ENCODE data around the gene PRDM5. TPM values are rescaled to one million over a fixed set of nuclear protein-coding genes. Genes with fewer than 3 reads are reported as not detected.

PRDM5 gene
- total RNA-seq, 1 donor from 2014 or later: 6.5 TPM

GRCh38 chr4:120873554-120873953, 49.0 kb downstream of the PRDM5 start:
- H2AFZ ChIP-seq (ENCODE audit: low read depth, low read length): no peak overlapping the region
- Mint-ChIP-seq H3K27me3 (ENCODE audit: low read depth, unreplicated experiment) (no peaks in the 10 kb centered on the region), H3K27ac (ENCODE audit: unreplicated experiment) (no peak overlapping the region), H3K4me1 (ENCODE audit: low read depth, unreplicated experiment) (no peaks in the 10 kb centered on the region), H3K36me3 (ENCODE audit: low read depth, unreplicated experiment) (peaks cover under 1% of the 10 kb centered on the region), H3K9me3 (ENCODE audit: unreplicated experiment) (no peaks in the 10 kb centered on the region), H3K4me3 (ENCODE audit: unreplicated experiment) (no peak overlapping the region)
- H3K27ac ChIP-seq (ENCODE audit: low read depth, low read length): no peak overlapping the region
- H3K36me3 ChIP-seq (ENCODE audit: insufficient read depth, low read length): no peaks in the 10 kb centered on the region
- no peaks in the 10 kb centered on the region for H3K27me3 ChIP-seq (ENCODE audit: insufficient read depth, low read length)
- no peaks in the 10 kb centered on the region for H3K4me1 ChIP-seq (ENCODE audit: insufficient read depth, low read length)
- H3K4me2 ChIP-seq (ENCODE audit: low read length): no peak overlapping the region
- H3K9me3 ChIP-seq (ENCODE audit: insufficient read depth, low read depth, low read length): no peaks in the 10 kb centered on the region
- no peak overlapping the region for H3K4me3 ChIP-seq (ENCODE audit: insufficient read depth, low read depth, low read length)
- H3K9ac ChIP-seq (ENCODE audit: low read length): no peak overlapping the region
- TF ChIP-seq CTCF (IDR thresholded peaks at IDR 0.05; ENCODE audit: insufficient read depth, low read depth, low read length) (peak; percentile 26), EZH2 (IDR thresholded peaks at IDR 0.05; ENCODE audit: insufficient read depth, low read length) (no peak)
- H4K20me1 ChIP-seq (ENCODE audit: insufficient read depth, low read length): no peaks in the 10 kb centered on the region
- FAIRE-seq: no peak
- no peak for DNase-seq (ENCODE audit: low read depth)
- no peaks in the 10 kb centered on the region for H3K79me2 ChIP-seq (ENCODE audit: insufficient read depth, low read length)

- no peak for FAIRE-seq
- H3K4me2 ChIP-seq (ENCODE audit: low read length): no peak overlapping the region
- no peaks in the 10 kb centered on the region for H3K4me1 Mint-ChIP-seq (ENCODE audit: low read depth, unreplicated experiment)
These were observed 51.4 kb downstream of the PRDM5 start for GRCh38 chr4:120871173-120871572.

More at GRCh38 chr4:120871173-120871572, 51.4 kb downstream of the PRDM5 start:
- no peaks in the 10 kb centered on the region for H3K4me1 ChIP-seq (ENCODE audit: insufficient read depth, low read length)
- no peaks in the 10 kb centered on the region for H3K27me3 Mint-ChIP-seq (ENCODE audit: low read depth, unreplicated experiment)
- H3K27me3 ChIP-seq (ENCODE audit: insufficient read depth, low read length): no peaks in the 10 kb centered on the region
- no peaks in the 10 kb centered on the region for H3K79me2 ChIP-seq (ENCODE audit: insufficient read depth, low read length)
- no peaks in the 10 kb centered on the region for H4K20me1 ChIP-seq (ENCODE audit: insufficient read depth, low read length)
- H3K4me3 Mint-ChIP-seq (ENCODE audit: unreplicated experiment): no peak overlapping the region
- no peak overlapping the region for H3K4me3 ChIP-seq (ENCODE audit: insufficient read depth, low read depth, low read length)
- no peaks in the 10 kb centered on the region for H3K36me3 ChIP-seq (ENCODE audit: insufficient read depth, low read length)
- H3K27ac ChIP-seq (ENCODE audit: low read depth, low read length): no peak overlapping the region
- H3K9me3 Mint-ChIP-seq (ENCODE audit: unreplicated experiment): no peaks in the 10 kb centered on the region
- H2AFZ ChIP-seq (ENCODE audit: low read depth, low read length): no peak overlapping the region
- no peaks in the 10 kb centered on the region for H3K9me3 ChIP-seq (ENCODE audit: insufficient read depth, low read depth, low read length)
- no peak for DNase-seq (ENCODE audit: low read depth)
- H3K27ac Mint-ChIP-seq (ENCODE audit: unreplicated experiment): no peak overlapping the region
- TF ChIP-seq CTCF (IDR thresholded peaks at IDR 0.05; ENCODE audit: insufficient read depth, low read depth, low read length) (no peak), EZH2 (IDR thresholded peaks at IDR 0.05; ENCODE audit: insufficient read depth, low read length) (no peak)
- no peaks in the 10 kb centered on the region for H3K36me3 Mint-ChIP-seq (ENCODE audit: low read depth, unreplicated experiment)
- no peak overlapping the region for H3K9ac ChIP-seq (ENCODE audit: low read length)
